Keratinocyte (primary cell): Measurements from ENCODE around the gene MN1. TPM values are rescaled to one million over a fixed set of nuclear protein-coding genes. Genes with fewer than 3 reads are reported as not detected.
A peak's percentile ranks its signal among the peaks of the same experiment; 100 is the strongest.

Experiments used
- DNase-seq: peaks from one replicate; pipeline ENCODE4 v3.0.0-alpha.2; 2011; ENCODE audit warnings: low read depth, missing footprints, low spot score
- FAIRE-seq: peaks from 2 replicates; lab custom pipeline; 2011; peaks lifted over from hg19 to GRCh38; lab: Jason Lieb, UNC
- H2AFZ ChIP-seq: 2 replicates; pipeline ENCODE4 v1.6.0; 2012; ENCODE audit warnings: low read length, control low read depth, inconsistent platforms; ENCODE audit not compliant: control insufficient read depth
- H3K27ac ChIP-seq: 2 replicates; pipeline ENCODE4 v1.5.1; 2011; ENCODE audit warnings: low read length; ENCODE audit not compliant: control insufficient read depth, insufficient read depth
- H3K27me3 ChIP-seq: 3 replicates; pipeline ENCODE4 v1.6.0; 2011; ENCODE audit warnings: low read length; ENCODE audit not compliant: control insufficient read depth, insufficient read depth; ENCODE audit errors: extremely low read depth
- H3K36me3 ChIP-seq, 2 experiments: 2 replicates in 1 of 2; 3 replicates in 1 of 2; pipeline ENCODE4 v1.5.1; 2011; ENCODE audit warnings: low read length in 2 of 2, mild to moderate bottlenecking in 1 of 2; ENCODE audit not compliant: control insufficient read depth in 2 of 2, insufficient read depth in 2 of 2; ENCODE audit errors: extremely low read depth in 1 of 2
- H3K4me1 ChIP-seq: 3 replicates; pipeline ENCODE4 v1.5.1; 2011; ENCODE audit warnings: low read length; ENCODE audit not compliant: control insufficient read depth, insufficient read depth; ENCODE audit errors: extremely low read depth
- H3K4me2 ChIP-seq: 3 replicates; pipeline ENCODE4 v1.6.0; 2011; ENCODE audit warnings: low read depth, low read length; ENCODE audit not compliant: control insufficient read depth, insufficient read depth; ENCODE audit errors: extremely low read depth
- H3K4me3 ChIP-seq, 3 experiments: fragments of 200-600 bp in 1 of 3; sonication (generic) in 1 of 3; 2 replicates in 2 of 3; 3 replicates in 1 of 3; pipeline ENCODE4 v1.5.1; 2011 to 2016; ENCODE audit warnings: low read length in 3 of 3, mild to moderate bottlenecking in 3 of 3, control low read depth in 2 of 3, inconsistent platforms in 1 of 3, low read depth in 1 of 3, mixed read lengths in 1 of 3, mixed run types in 1 of 3, moderate library complexity in 1 of 3; ENCODE audit not compliant: control insufficient read depth in 2 of 3, insufficient read depth in 2 of 3; ENCODE audit errors: extremely low read depth in 1 of 3
- H3K79me2 ChIP-seq: 2 replicates; pipeline ENCODE4 v1.6.0; 2012; ENCODE audit warnings: low read length; ENCODE audit not compliant: control insufficient read depth, insufficient read depth
- H3K9ac ChIP-seq: 3 replicates; pipeline ENCODE4 v1.6.0; 2011; ENCODE audit warnings: low read length; ENCODE audit not compliant: control insufficient read depth, insufficient read depth; ENCODE audit errors: extremely low read depth
- H3K9me1 ChIP-seq: 3 replicates; pipeline ENCODE4 v1.6.0; 2011; ENCODE audit warnings: low read length; ENCODE audit not compliant: control insufficient read depth, insufficient read depth; ENCODE audit errors: extremely low read depth
- H3K9me3 ChIP-seq: 2 replicates; pipeline ENCODE4 v1.5.1; 2012; ENCODE audit warnings: low read depth, low read length; ENCODE audit not compliant: control insufficient read depth
- H4K20me1 ChIP-seq: 3 replicates; pipeline ENCODE4 v1.6.0; 2011; ENCODE audit warnings: low read length; ENCODE audit not compliant: control insufficient read depth, insufficient read depth; ENCODE audit errors: extremely low read depth
- EZH2 ChIP-seq: IDR thresholded peaks from one replicate; pipeline ENCODE4 v1.6.1; 2012; ENCODE audit warnings: inconsistent platforms, mild to moderate bottlenecking, low read length, moderate library complexity
- dilution Hi-C: fragments of 300-500 bp; cut with MboI; formaldehyde crosslinking; loops from one replicate; pipeline ENCODE4 v1.7.0; 2020; ENCODE audit warnings: low sequenced_read_pairs; ENCODE audit not compliant: extremely low pct_ligation_motif_present
- polyA plus RNA-seq, 5 experiments: library from polyadenylated mRNA; depleted of rRNA in 3 of 5; stranded (reverse) in 3 of 5; stranded (forward) in 1 of 5; unstranded in 1 of 5; fragments of >200 nt; gene quantifications; 1 replicate in 1 of 5; 2 replicates in 3 of 5; 3 replicates in 1 of 5; pipeline versions ENCODE4 v1.2.1 to v1.2.3, GENCODE V29; 2011 to 2012; ENCODE audit warnings: missing spikeins in 2 of 5, low read depth in 1 of 5, low replicate concordance in 1 of 5
- TF ChIP-seq, protein P1 (sequence below), 3 experiments: IDR thresholded peaks in 1 of 3; conservative IDR thresholded peaks in 1 of 3; optimal IDR thresholded peaks in 1 of 3; 2 replicates in 2 of 3; 3 replicates in 1 of 3; pipeline versions ENCODE3 to v1.5.1; 2011; ENCODE audit warnings: low read length in 3 of 3, mild to moderate bottlenecking in 3 of 3, moderate library complexity in 2 of 3, control low read depth in 1 of 3, inconsistent platforms in 1 of 3; ENCODE audit not compliant: insufficient read depth in 2 of 3; ENCODE audit errors: extremely low read depth in 1 of 3

The MN1 gene
- polyA plus RNA-seq, 1 donor (not counting 4 experiments of a cell fraction or from before 2014, with no cell fraction given) = 2.2 TPM

DNA sequence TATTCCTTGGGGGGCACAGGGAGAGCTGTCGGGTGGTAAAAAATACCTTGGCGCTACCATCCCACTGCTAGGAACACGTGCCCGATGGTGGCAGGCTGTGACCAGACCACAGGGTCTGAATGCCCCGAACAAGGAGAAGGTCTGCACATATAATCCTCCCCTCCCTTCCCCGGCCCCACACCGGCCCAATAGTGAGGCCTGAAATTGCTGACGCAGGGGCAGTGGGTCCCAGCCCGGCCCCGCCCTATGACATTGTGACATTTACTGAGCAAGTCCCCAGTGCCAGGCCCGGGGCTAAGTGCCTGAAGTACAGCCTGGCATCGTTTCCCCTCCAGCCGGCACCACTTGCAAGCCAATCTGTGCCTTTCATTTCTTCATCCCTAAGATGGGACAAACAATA, 19.5 kb downstream of the MN1 start:
- no peak overlapping the region for H3K4me3 ChIP-seq
- H3K9me3 ChIP-seq = no peaks in the 10 kb centered on the region
- no peak overlapping the region for H3K27ac ChIP-seq
- no peak overlapping the region for H3K9ac ChIP-seq
- no peaks in the 10 kb centered on the region for H3K27me3 ChIP-seq
- no peaks in the 10 kb centered on the region for H3K4me1 ChIP-seq
- TF ChIP-seq, protein P1, sequence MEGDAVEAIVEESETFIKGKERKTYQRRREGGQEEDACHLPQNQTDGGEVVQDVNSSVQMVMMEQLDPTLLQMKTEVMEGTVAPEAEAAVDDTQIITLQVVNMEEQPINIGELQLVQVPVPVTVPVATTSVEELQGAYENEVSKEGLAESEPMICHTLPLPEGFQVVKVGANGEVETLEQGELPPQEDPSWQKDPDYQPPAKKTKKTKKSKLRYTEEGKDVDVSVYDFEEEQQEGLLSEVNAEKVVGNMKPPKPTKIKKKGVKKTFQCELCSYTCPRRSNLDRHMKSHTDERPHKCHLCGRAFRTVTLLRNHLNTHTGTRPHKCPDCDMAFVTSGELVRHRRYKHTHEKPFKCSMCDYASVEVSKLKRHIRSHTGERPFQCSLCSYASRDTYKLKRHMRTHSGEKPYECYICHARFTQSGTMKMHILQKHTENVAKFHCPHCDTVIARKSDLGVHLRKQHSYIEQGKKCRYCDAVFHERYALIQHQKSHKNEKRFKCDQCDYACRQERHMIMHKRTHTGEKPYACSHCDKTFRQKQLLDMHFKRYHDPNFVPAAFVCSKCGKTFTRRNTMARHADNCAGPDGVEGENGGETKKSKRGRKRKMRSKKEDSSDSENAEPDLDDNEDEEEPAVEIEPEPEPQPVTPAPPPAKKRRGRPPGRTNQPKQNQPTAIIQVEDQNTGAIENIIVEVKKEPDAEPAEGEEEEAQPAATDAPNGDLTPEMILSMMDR (optimal IDR thresholded peaks at IDR 0.05 in 1 of 3, IDR thresholded peaks at IDR 0.05 in 1 of 3, conservative IDR thresholded peaks at IDR 0.05 in 1 of 3; ENCODE audit: extremely low read depth in 1 of 3, insufficient read depth in 2 of 3, low read length in 3 of 3) = no peak
- no peak for TF ChIP-seq EZH2
- peaks cover 3 to 6% of the 10 kb centered on the region in 2 experiments for H3K36me3 ChIP-seq
- DNase-seq (no peak), FAIRE-seq (no peak)
- H2AFZ ChIP-seq = no peak overlapping the region
- H3K4me2 ChIP-seq = no peak overlapping the region
- peaks cover 7% of the 10 kb centered on the region for H3K79me2 ChIP-seq
- no peaks in the 10 kb centered on the region for H3K9me1 ChIP-seq
- no peaks in the 10 kb centered on the region for H4K20me1 ChIP-seq
- dilution Hi-C loops = no loop called here

DNA sequence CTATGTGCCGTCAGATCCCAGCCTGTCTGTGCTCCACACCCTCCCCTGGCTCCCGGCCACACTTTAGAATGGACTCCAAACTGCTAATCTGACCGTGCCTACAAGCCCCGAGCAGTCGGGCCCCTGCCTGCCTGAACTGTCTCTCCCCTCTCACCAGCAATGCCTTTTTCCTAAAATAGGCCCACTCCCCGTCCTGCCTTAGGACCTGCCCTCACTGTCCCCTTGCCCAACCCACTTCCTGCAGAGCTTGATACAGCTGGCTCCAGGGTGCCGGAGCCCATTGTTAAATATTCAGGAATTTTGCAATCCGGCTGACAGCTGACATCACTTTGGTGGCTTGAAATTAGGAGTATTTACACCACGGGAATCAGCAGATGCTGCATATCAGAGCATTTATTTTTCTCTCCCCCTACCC, 21.4 kb downstream of the MN1 start:
- Histone ChIP-seq H3K79me2 (peaks cover 7% of the 10 kb centered on the region), H2AFZ (no peak overlapping the region), H3K36me3 (peaks cover 0 to 10% of the 10 kb centered on the region in 2 experiments), H3K9ac (no peak overlapping the region), H3K27me3 (no peaks in the 10 kb centered on the region), H3K4me2 (no peak overlapping the region), H3K4me1 (no peaks in the 10 kb centered on the region), H3K9me3 (no peaks in the 10 kb centered on the region), H4K20me1 (no peaks in the 10 kb centered on the region), H3K9me1 (no peaks in the 10 kb centered on the region), H3K4me3 (no peak overlapping the region), H3K27ac (no peak overlapping the region)
- FAIRE-seq (peak; percentile 29), DNase-seq (no peak)
- dilution Hi-C loops = no loop called here
- TF ChIP-seq EZH2 = no peak
- TF ChIP-seq, protein P1 (optimal IDR thresholded peaks at IDR 0.05 in 1 of 3, IDR thresholded peaks at IDR 0.05 in 1 of 3, conservative IDR thresholded peaks at IDR 0.05 in 1 of 3; ENCODE audit: extremely low read depth in 1 of 3, insufficient read depth in 2 of 3, low read length in 3 of 3) = no peak
